SK-N-MC (cell line): ENCODE data around the gene CACNA1S.

Experiments
- EZH2 ChIP-seq: fragments of 200-600 bp; sonication (generic); IDR thresholded peaks from one replicate; pipeline ENCODE4 v1.6.1; 2017; ENCODE audit warnings: antibody characterized with exemption
- FOXP2 ChIP-seq: optimal IDR thresholded peaks from 2 replicates; pipeline ENCODE3; 2011; ENCODE audit warnings: mild to moderate bottlenecking, moderate library complexity; ENCODE audit not compliant: insufficient read depth; ENCODE audit errors: extremely low read length, control extremely low read depth
- POLR2AphosphoS5 ChIP-seq: IDR thresholded peaks from 2 replicates; pipeline ENCODE4 v1.6.1; 2012; ENCODE audit warnings: mild to moderate bottlenecking, low read depth, low read length, borderline replicate concordance

DNA sequence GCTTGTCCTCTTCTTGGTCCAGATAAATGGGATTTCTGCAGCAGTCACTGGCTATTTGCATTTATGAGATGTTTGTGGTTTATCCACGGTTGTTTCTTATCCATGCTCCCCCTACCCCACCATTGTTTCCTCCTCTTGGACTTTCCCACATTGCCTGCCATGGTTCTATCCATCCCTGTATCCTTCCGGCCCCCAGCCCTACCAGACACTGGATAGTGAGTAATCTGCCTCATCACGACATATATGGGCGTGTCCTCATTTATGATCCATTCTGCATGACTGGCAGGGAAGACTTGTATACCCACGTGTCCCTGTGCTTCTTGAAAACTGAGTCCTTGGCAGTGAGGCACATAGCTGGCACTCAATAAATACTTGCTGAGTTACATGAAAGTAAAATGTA is 40.1 kb downstream of the CACNA1S start:
- TF ChIP-seq EZH2 (no peak), POLR2AphosphoS5 (no peak), FOXP2 (no peak)
